CD4-positive, alpha-beta T cell treated with Interferon alpha-2 for 1 hour (primary cell): ENCODE measurements around the gene ZCCHC17.

Experiments
- DNase-seq, 2 donors: peaks; one replicate each; pipeline ENCODE4 v3.0.0-alpha.2; 2020 to 2022

Gene ZCCHC17

GRCh38 chr1:31308036-31308435 lies 11.2 kb downstream of the ZCCHC17 start:
- no peak for DNase-seq

GRCh38 chr1:31310198-31310597 lies 13.4 kb downstream of the ZCCHC17 start:
- no peak for DNase-seq

- DNase-seq, result no peak
These were observed 19.1 kb downstream of the ZCCHC17 start for GRCh38 chr1:31315902-31316301.

- DNase-seq, result no peak
These were observed 21.3 kb downstream of the ZCCHC17 start for GRCh38 chr1:31318146-31318545.

DNA sequence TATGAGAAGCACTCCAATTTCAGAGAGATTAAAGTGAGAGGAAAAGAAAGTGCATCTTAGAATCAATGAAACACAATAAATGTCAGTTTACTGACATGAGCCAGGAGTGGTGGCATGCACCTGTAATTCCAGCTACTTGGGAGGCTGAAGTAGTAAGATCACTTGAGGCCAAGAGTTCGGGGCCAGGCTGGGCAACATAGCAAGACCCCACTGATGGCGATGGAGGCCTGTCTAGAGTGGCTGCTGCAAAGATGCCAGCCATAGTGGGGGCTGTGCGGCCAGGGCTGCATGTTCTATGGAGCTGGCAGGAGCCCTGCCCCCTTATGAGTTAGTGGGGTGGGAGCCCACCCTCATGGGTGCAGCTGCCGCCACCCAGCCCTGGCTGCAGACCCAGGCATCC lies 27.3 kb downstream of the ZCCHC17 start:
- no peak for DNase-seq

- DNase-seq, result no peak
These were observed 28.2 kb downstream of the ZCCHC17 start for GRCh38 chr1:31324992-31325391.

DNA sequence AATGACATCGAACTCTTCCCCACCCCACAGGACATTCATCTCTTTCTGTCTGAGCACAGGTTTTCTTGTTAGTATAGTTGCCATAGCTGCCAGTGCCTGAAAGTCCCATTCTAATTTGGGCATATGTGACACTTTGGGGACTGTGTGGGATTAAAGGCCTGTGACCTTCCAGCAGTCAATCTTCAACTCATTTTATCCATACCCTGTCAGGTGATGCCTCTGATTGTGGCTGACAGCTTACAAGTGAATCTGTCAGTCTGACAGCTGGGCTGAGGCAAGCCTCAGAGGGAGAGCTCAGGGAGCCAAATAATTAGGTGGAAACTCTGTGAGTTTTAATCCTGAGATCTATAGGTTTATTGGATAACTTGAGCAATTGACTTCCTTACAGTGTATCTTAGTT lies 29.6 kb downstream of the ZCCHC17 start:
- no peak for DNase-seq

GRCh38 chr1:31327381-31327780 lies 30.5 kb downstream of the ZCCHC17 start:
- no peak for DNase-seq

DNA sequence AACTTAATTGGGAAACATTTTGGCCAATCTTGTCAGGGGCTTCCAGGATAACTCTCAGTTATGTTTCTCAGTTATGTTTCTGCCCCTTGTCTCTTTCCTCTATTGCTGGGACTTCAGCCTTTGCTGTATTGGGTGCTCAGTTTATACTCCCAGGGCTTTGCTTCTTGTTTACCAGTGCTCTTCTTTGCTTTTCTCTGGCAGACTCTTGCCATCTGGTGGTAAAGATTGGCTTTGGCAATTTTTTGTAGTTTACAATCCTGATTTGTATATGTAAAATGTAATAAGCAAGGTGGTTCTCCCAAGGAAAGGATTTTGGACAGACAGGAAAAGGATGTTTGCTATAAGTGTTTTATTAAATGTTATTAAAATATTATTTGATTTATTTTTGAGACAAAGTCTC lies 38.2 kb downstream of the ZCCHC17 start:
- peak in 1 of 2 donors; percentile 41 for DNase-seq

GRCh38 chr1:31336687-31337467 lies 40.0 kb downstream of the ZCCHC17 start:
- DNase-seq, result no peak

DNA sequence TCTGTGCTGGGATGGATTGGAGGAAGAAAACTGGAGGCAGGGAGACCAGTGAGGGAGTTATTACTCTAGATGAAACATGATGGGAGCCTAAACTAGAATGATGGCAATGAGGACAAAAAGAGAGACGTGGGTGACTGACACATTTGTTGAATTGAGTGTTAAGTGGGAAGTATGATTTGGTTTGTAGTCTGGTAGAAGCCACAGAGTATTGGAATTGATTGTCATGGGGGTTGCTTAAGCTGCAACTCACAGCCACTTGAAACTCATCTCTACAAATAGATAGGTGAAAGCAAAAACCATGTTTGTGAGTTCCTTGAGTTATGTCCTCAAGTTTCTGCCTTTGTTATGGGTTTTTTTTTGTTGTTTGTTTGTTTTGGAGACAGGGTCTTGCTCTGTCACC lies 47.7 kb downstream of the ZCCHC17 start:
- DNase-seq, result no peak

GRCh38 chr1:31345635-31346034 lies 48.8 kb downstream of the ZCCHC17 start:
- DNase-seq, result no peak

- no peak for DNase-seq
These were observed 50.0 kb downstream of the ZCCHC17 start for GRCh38 chr1:31346785-31347184.

DNA sequence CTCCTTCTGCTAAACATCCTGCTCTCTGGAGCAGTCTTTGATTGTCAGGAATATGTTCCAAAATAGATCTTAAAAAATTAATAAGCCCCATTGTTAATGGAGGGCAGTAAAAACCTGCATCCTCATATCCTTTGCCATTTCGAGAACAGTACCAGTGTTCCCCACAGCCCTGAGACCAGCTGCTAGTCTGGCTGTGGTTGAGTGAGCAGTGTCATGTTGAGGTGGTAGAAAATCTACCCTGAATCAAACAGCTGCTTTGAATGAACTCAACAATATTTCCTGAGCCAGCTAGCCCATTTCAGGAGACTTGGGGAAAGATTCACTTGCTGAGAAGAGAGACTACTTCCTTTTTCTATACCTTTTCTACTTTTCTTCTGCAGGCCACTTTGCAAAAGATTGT lies 51.6 kb downstream of the ZCCHC17 start:
- DNase-seq, result no peak

DNA sequence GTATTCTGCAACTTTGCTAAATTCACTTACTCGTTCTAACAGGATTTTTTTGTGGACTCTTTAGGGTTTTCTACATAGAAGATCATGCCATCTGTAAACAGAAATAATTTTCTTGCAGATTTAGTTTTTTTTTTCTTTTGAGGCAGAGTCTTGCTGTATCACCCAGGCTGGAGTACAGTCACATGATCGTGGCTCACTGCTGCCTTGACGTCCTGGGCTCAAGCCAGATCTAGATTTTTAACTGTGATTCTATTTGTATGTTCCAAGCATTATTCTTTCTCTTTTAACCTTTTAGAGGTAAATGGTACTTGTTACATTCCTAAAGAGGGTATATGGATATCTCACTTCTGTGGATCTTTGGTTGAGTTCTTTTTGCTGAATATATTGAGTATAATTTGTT lies 57.5 kb downstream of the ZCCHC17 start:
- no peak for DNase-seq

- no peak for DNase-seq
These were observed 59.6 kb downstream of the ZCCHC17 start for GRCh38 chr1:31356427-31356826.

DNA sequence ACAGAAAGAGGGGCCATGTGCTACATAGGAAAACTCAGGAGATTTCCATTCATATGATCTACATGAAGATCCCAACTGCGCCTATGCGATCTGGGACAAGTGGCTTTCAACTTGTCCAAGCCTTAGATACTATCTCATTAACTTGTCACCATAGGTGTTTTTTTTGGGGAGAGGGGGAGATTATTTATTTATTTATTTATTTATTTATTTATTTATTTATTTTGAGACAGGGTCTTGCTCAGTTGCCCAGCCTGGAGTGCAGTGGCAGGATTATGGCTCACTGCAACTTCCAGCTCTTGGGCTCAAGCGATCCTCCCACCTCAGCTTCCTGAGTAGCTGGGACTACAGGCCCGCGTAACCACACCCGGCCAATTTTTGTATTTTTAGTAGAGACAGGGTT lies 64.8 kb downstream of the ZCCHC17 start:
- no peak for DNase-seq

- DNase-seq, result no peak
These were observed 65.2 kb downstream of the ZCCHC17 start for GRCh38 chr1:31362032-31362431.

GRCh38 chr1:31364561-31365250 lies 67.9 kb downstream of the ZCCHC17 start:
- no peak for DNase-seq

- no peak for DNase-seq
These were observed 70.0 kb downstream of the ZCCHC17 start for GRCh38 chr1:31366796-31367195.

GRCh38 chr1:31368611-31369107 lies 71.8 kb downstream of the ZCCHC17 start:
- DNase-seq, result no peak

- no peak for DNase-seq
These were observed 73.2 kb downstream of the ZCCHC17 start for GRCh38 chr1:31370021-31370420.

DNA sequence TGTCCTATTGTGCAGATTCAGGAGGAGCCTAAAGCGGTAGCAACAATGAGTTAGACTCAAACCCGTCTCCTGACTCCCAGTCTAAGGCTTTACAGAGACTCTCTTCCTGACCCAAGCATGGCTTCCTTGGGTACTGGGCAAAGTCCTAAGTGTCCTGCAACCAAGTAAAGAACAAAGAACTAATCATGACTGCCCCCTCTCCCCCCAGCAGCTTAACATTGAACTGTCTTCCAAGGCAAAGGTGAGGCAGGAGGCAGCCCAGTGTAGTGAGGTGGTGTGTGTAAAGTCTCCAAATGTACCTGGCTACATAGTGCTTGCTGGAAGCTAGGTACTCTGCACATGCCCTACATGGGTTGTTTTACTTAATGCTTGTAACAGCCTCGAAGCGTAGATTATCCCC lies 73.7 kb downstream of the ZCCHC17 start:
- DNase-seq, result no peak
